GM13976 (cell line): Measurements from ENCODE around the gene HOXA1.

Experiments
- DNase-seq: peaks from one replicate; pipeline ENCODE4 v3.0.0; 2012; ENCODE audit warnings: low spot score
- in situ Hi-C: fragments of 300-500 bp; cut with MboI; formaldehyde crosslinking; loops from one replicate; pipeline ENCODE4 v1.12.0; 2022; ENCODE audit warnings: low sequenced_read_pairs, mixed read lengths, inconsistent platforms; ENCODE audit not compliant: unreplicated experiment
- TF ChIP-seq, protein P1 (sequence below): IDR thresholded peaks from 2 replicates; pipeline ENCODE4 v1.5.1; 2012; ENCODE audit warnings: borderline replicate concordance, mild to moderate bottlenecking; ENCODE audit not compliant: insufficient read depth; ENCODE audit errors: extremely low read depth, missing control alignments, control extremely low read depth

HOXA1 gene

GRCh38 chr7:27131390-27131819 lies 35.6 kb upstream of the HOXA1 start:
- TF ChIP-seq, protein P1, sequence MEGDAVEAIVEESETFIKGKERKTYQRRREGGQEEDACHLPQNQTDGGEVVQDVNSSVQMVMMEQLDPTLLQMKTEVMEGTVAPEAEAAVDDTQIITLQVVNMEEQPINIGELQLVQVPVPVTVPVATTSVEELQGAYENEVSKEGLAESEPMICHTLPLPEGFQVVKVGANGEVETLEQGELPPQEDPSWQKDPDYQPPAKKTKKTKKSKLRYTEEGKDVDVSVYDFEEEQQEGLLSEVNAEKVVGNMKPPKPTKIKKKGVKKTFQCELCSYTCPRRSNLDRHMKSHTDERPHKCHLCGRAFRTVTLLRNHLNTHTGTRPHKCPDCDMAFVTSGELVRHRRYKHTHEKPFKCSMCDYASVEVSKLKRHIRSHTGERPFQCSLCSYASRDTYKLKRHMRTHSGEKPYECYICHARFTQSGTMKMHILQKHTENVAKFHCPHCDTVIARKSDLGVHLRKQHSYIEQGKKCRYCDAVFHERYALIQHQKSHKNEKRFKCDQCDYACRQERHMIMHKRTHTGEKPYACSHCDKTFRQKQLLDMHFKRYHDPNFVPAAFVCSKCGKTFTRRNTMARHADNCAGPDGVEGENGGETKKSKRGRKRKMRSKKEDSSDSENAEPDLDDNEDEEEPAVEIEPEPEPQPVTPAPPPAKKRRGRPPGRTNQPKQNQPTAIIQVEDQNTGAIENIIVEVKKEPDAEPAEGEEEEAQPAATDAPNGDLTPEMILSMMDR: no peak
- no peak for DNase-seq
- in situ Hi-C loops: no loop called here

- DNase-seq: peak; percentile 67
- TF ChIP-seq, protein P1: no peak
- in situ Hi-C loops: no loop called here
These were observed 35.0 kb upstream of the HOXA1 start, which contains the start of gene HOXA4 for GRCh38 chr7:27130540-27131389. TSS of gene HOXA4 (minus strand) at chr7:27130757. CDS start at chr7:27130733, 24 bp downstream.

- no peak for DNase-seq
- TF ChIP-seq, protein P1: no peak
- in situ Hi-C loops: no loop called here
These were observed 34.1 kb upstream of the HOXA1 start for GRCh38 chr7:27129729-27130539.

DNA sequence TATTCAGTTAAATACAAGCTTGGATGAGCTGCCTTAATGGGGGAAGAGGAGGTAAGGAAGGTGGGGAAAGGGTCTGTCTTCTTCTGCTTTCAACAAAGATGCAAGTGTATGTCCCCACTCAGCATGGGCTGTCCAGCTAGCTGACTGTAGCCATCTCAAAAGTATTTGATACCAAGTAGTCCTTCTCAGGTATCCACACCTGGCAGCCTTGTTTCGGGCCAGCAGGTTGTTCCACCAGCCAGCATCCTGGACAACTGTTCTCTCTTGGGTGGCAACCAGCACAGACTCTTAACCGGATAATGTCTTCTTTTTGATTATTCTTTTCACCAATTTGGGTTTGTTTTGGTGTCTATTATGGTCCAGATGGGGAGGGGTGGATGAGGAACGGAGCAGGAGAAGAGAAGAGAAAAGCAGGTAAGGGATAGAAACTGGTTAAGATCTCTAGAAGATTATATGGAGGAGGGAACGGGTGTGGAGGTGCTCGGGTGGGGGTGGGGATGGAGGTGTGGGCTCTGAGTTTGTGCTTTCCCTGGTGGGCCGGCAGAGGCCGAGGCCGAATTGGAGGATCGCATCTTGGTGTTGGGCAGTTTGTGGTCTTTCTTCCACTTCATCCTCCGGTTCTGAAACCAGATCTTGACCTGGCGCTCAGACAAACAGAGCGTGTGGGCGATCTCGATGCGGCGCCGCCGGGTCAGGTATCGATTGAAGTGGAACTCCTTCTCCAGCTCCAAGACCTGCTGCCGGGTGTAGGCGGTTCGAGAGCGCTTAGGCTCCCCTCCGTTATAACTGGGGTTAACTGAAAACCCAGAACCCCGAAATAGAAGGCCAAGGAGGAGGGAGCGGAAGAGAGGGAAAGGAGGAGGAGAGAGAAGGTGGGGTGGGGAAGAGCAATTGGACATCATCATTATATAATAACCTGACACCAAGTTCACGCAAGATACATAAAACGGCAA lies 33.3 kb upstream of the HOXA1 start:
- no peak for DNase-seq
- in situ Hi-C loops: no loop called here
- TF ChIP-seq, protein P1: no peak

- TF ChIP-seq, protein P1: no peak
- no peak for DNase-seq
- in situ Hi-C loops: no loop called here
These were observed 32.2 kb upstream of the HOXA1 start for GRCh38 chr7:27128034-27128433.

DNA sequence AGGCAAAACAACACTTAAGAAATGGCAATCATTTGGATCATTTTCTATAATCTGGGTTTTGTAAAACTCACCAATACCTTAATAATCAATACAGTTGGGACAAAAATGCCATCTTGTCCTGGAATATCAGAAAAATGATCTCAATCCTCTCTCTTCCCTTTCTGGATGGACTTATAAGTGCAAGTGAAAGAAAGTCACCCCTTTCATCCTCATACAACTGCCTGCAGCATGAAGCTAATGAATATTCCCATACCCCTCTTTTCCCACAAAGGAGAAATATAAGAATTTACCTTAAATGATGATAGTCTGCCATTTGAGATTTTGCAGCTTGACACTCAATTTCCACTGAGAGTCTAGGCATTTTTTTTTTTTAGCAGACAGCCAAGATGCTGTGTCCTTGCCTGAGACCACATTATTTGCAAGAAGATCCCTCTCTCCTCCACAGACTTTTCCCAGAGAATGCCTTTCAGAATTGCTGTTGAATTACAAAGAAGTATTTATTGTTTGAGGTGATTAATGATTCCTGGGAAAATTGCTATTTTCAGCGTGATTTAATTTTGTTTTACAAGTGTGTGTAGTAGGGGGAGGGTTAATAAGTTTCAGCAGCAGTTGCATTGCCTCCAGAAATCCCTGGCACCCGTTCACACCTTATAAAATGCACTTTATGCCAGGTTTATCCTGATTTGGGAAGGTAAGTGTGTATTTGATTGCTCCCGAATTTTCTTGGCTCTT lies 31.0 kb upstream of the HOXA1 start:
- in situ Hi-C loops: no loop called here
- no peak for DNase-seq
- TF ChIP-seq, protein P1: no peak
